Osteocyte (in vitro differentiated cells): ENCODE data around the gene AAMP. TPM values are rescaled to one million over a fixed set of nuclear protein-coding genes. Genes with fewer than 3 reads are reported as not detected.

Source experiments
- DNase-seq: peaks from one replicate; pipeline ENCODE4 v3.0.0; 2021; ENCODE audit warnings: mixed read lengths; ENCODE audit not compliant: unreplicated experiment; ENCODE audit errors: extremely low spot score
- H3K27ac Mint-ChIP-seq: one replicate; pipeline ENCODE4 v1.8.0; 2021; ENCODE audit warnings: mild to moderate bottlenecking, mixed read lengths; ENCODE audit not compliant: unreplicated experiment
- H3K27me3 Mint-ChIP-seq: one replicate; pipeline ENCODE4 v1.8.0; 2021; ENCODE audit warnings: mixed read lengths; ENCODE audit not compliant: unreplicated experiment
- H3K36me3 Mint-ChIP-seq: one replicate; pipeline ENCODE4 v1.8.0; 2021; ENCODE audit warnings: mixed read lengths; ENCODE audit not compliant: unreplicated experiment
- H3K4me1 Mint-ChIP-seq: one replicate; pipeline ENCODE4 v1.8.0; 2021; ENCODE audit warnings: mixed read lengths; ENCODE audit not compliant: unreplicated experiment
- H3K4me3 Mint-ChIP-seq: one replicate; pipeline ENCODE4 v1.8.0; 2021; ENCODE audit warnings: mild to moderate bottlenecking, moderate library complexity, mixed read lengths; ENCODE audit not compliant: unreplicated experiment
- H3K9me3 Mint-ChIP-seq: one replicate; pipeline ENCODE4 v1.8.0; 2021; ENCODE audit warnings: mixed read lengths; ENCODE audit not compliant: unreplicated experiment
- total RNA-seq: library from RNA; stranded (reverse); gene quantifications from 2 replicates; pipeline ENCODE4 v1.2.1, GENCODE V29; 2021
- TF ChIP-seq, protein P1 (sequence below): fragments of 200-600 bp; sonication (generic); IDR thresholded peaks from 2 replicates; pipeline ENCODE4 v1.5.0; 2021; ENCODE audit warnings: antibody characterized with exemption, mild to moderate bottlenecking, moderate library complexity

Gene AAMP
- total RNA-seq, 1 donor from 2014 or later: 62.9 TPM

GRCh38 chr2:218265626-218266025, 4.3 kb downstream of the AAMP start:
- Mint-ChIP-seq H3K36me3 (peaks cover 22% of the 10 kb centered on the region), H3K4me1 (peaks cover 16% of the 10 kb centered on the region), H3K9me3 (no peaks in the 10 kb centered on the region), H3K27me3 (no peaks in the 10 kb centered on the region), H3K4me3 (no peak overlapping the region), H3K27ac (no peak overlapping the region)
- TF ChIP-seq, protein P1, sequence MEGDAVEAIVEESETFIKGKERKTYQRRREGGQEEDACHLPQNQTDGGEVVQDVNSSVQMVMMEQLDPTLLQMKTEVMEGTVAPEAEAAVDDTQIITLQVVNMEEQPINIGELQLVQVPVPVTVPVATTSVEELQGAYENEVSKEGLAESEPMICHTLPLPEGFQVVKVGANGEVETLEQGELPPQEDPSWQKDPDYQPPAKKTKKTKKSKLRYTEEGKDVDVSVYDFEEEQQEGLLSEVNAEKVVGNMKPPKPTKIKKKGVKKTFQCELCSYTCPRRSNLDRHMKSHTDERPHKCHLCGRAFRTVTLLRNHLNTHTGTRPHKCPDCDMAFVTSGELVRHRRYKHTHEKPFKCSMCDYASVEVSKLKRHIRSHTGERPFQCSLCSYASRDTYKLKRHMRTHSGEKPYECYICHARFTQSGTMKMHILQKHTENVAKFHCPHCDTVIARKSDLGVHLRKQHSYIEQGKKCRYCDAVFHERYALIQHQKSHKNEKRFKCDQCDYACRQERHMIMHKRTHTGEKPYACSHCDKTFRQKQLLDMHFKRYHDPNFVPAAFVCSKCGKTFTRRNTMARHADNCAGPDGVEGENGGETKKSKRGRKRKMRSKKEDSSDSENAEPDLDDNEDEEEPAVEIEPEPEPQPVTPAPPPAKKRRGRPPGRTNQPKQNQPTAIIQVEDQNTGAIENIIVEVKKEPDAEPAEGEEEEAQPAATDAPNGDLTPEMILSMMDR: no peak
- no peak for DNase-seq

- no peak overlapping the region for H3K4me3 Mint-ChIP-seq
- H3K27ac Mint-ChIP-seq: no peak overlapping the region
- H3K36me3 Mint-ChIP-seq: peaks cover 22% of the 10 kb centered on the region
These were observed 5.0 kb downstream of the AAMP start for GRCh38 chr2:218264773-218265561.

GRCh38 chr2:218263817-218264641, 5.9 kb downstream of the AAMP start:
- TF ChIP-seq, protein P1: no peak
- H3K9me3 Mint-ChIP-seq: no peaks in the 10 kb centered on the region
- H3K36me3 Mint-ChIP-seq: peaks cover 18% of the 10 kb centered on the region
- DNase-seq: no peak
- no peak overlapping the region for H3K27ac Mint-ChIP-seq
- H3K4me1 Mint-ChIP-seq: peaks cover 21% of the 10 kb centered on the region
- H3K27me3 Mint-ChIP-seq: no peaks in the 10 kb centered on the region
- no peak overlapping the region for H3K4me3 Mint-ChIP-seq

More at GRCh38 chr2:218264773-218265561, 5.0 kb downstream of the AAMP start:
- no peak for DNase-seq
- Mint-ChIP-seq H3K4me1 (peaks cover 17% of the 10 kb centered on the region), H3K27me3 (no peaks in the 10 kb centered on the region), H3K9me3 (no peaks in the 10 kb centered on the region)
- TF ChIP-seq, protein P1: no peak

DNA sequence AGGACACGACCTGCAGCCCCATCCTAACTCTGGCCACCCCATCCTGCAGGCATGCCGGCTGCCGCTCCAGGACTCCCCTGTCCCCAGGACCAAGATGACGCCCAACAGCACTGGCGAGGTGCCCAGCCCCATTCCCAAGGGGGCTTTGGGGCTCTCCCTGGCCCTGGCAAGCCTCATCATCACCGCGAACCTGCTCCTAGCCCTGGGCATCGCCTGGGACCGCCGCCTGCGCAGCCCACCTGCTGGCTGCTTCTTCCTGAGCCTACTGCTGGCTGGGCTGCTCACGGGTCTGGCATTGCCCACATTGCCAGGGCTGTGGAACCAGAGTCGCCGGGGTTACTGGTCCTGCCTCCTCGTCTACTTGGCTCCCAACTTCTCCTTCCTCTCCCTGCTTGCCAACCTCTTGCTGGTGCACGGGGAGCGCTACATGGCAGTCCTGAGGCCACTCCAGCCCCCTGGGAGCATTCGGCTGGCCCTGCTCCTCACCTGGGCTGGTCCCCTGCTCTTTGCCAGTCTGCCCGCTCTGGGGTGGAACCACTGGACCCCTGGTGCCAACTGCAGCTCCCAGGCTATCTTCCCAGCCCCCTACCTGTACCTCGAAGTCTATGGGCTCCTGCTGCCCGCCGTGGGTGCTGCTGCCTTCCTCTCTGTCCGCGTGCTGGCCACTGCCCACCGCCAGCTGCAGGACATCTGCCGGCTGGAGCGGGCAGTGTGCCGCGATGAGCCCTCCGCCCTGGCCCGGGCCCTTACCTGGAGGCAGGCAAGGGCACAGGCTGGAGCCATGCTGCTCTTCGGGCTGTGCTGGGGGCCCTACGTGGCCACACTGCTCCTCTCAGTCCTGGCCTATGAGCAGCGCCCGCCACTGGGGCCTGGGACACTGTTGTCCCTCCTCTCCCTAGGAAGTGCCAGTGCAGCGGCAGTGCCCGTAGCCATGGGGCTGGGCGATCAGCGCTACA, 7.0 kb downstream of the AAMP start:
- peaks cover 24% of the 10 kb centered on the region for H3K4me1 Mint-ChIP-seq
- H3K9me3 Mint-ChIP-seq: no peaks in the 10 kb centered on the region
- TF ChIP-seq, protein P1: no peak
- peaks cover 18% of the 10 kb centered on the region for H3K36me3 Mint-ChIP-seq
- no peak overlapping the region for H3K27ac Mint-ChIP-seq
- DNase-seq: no peak
- no peaks in the 10 kb centered on the region for H3K27me3 Mint-ChIP-seq
- H3K4me3 Mint-ChIP-seq: no peak overlapping the region
